B cell (primary cell): ENCODE measurements around the gene PLCG1. TPM values are rescaled to one million over a fixed set of nuclear protein-coding genes. Genes with fewer than 3 reads are reported as not detected.

Experiments
- ATAC-seq: fragments of 200-7000 bp; cut with Tn5 transposase; one replicate; pipeline ENCODE4 v1.10.0; 2021; ENCODE audit warnings: low read depth, mild to moderate bottlenecking, moderate number of reproducible peaks, moderate library complexity
- CTCF ChIA-PET: fragments of 350-600 bp; sonication (Branson Sonifier 250); formaldehyde crosslinking; loops from one replicate; lab custom pipeline; 2021; ENCODE audit warnings: antibody characterized with exemption, inconsistent platforms; lab: Charles Lee
- POLR2A ChIA-PET: fragments of 350-600 bp; sonication (Branson Sonifier 250); formaldehyde crosslinking; loops from one replicate; lab custom pipeline; 2021; ENCODE audit warnings: antibody characterized with exemption; lab: Charles Lee
- DNase-seq: peaks from one replicate; pipeline ENCODE4 v3.0.0; 2013
- H2AFZ ChIP-seq: 2 replicates; pipeline ENCODE4 v1.6.1; 2012; ENCODE audit warnings: mild to moderate bottlenecking, low read depth, low read length; ENCODE audit not compliant: insufficient read depth, poor library complexity, severe bottlenecking
- H3K27ac ChIP-seq, 2 donors: 1 replicate in 1 of 2; 2 replicates in 1 of 2; pipeline ENCODE4 v1.5.1; 2012 to 2013; ENCODE audit warnings: low read length in 2 of 2, mild to moderate bottlenecking in 2 of 2, moderate library complexity in 1 of 2
- H3K27me3 ChIP-seq, 4 experiments: fragments of 200-600 bp in 1 of 4; sonication (generic) in 1 of 4; replicated peaks in 1 of 4; 1 replicate in 2 of 4; 2 replicates in 2 of 4; pipeline versions ENCODE4 v1.6.1 to v1.7.0; 2013 to 2016; ENCODE audit warnings: low read length in 3 of 4, mild to moderate bottlenecking in 2 of 4, mixed read lengths in 1 of 4, moderate library complexity in 1 of 4; ENCODE audit not compliant: insufficient read depth in 4 of 4, control insufficient read depth in 3 of 4; ENCODE audit errors: control extremely low read depth in 1 of 4
- H3K36me3 ChIP-seq, 2 experiments: replicated peaks in 1 of 2; 1 replicate in 1 of 2; 2 replicates in 1 of 2; pipeline versions ENCODE4 v1.6.1 to v1.7.1; 2013; ENCODE audit warnings: low read length in 1 of 2; ENCODE audit not compliant: insufficient read depth in 2 of 2, control insufficient read depth in 1 of 2; ENCODE audit errors: control extremely low read depth in 1 of 2, extremely low read depth in 1 of 2
- H3K4me1 ChIP-seq, 2 donors: fragments of 200-600 bp in 1 of 2; sonication (generic) in 1 of 2; 1 replicate in 1 of 2; 2 replicates in 1 of 2; pipeline versions ENCODE4 v1.5.1 to v1.6.1; 2013 to 2017; ENCODE audit warnings: low read length in 2 of 2; ENCODE audit not compliant: control insufficient read depth in 2 of 2, insufficient read depth in 2 of 2
- H3K4me2 ChIP-seq: replicated peaks from 2 replicates; pipeline ENCODE3; 2012; ENCODE audit warnings: mild to moderate bottlenecking, low read depth, low read length; ENCODE audit not compliant: poor library complexity, severe bottlenecking
- H3K4me3 ChIP-seq, 5 experiments: fragments of 200-600 bp in 1 of 5; sonication (generic) in 1 of 5; 1 replicate in 3 of 5; 2 replicates in 2 of 5; pipeline versions ENCODE4 v1.5.1 to v1.7.0; 2011 to 2016; ENCODE audit warnings: low read length in 4 of 5, mild to moderate bottlenecking in 4 of 5, low read depth in 2 of 5, control low read depth in 1 of 5, moderate library complexity in 1 of 5; ENCODE audit not compliant: insufficient read depth in 1 of 5; ENCODE audit errors: control extremely low read depth in 1 of 5, extremely low read depth in 1 of 5
- H3K79me2 ChIP-seq: fragments of 200-600 bp; sonication (generic); one replicate; pipeline ENCODE4 v1.6.0; 2016; ENCODE audit warnings: low read length; ENCODE audit not compliant: control insufficient read depth, insufficient read depth
- H3K9ac ChIP-seq: fragments of 200-600 bp; sonication (generic); 2 replicates; pipeline ENCODE4 v1.6.1; 2017; ENCODE audit warnings: mild to moderate bottlenecking, low read length, moderate library complexity
- H3K9me3 ChIP-seq, 3 donors: one replicate each; pipeline versions ENCODE4 v1.6.1 to v1.7.1; 2013; ENCODE audit warnings: low read length in 2 of 3; ENCODE audit not compliant: control insufficient read depth in 2 of 3, insufficient read depth in 1 of 3; ENCODE audit errors: control extremely low read depth in 1 of 3
- H4K20me1 ChIP-seq: 2 replicates; pipeline ENCODE4 v1.6.0; 2012; ENCODE audit warnings: mild to moderate bottlenecking, low read length; ENCODE audit not compliant: insufficient read depth, control insufficient read depth, poor library complexity, severe bottlenecking
- H3K27ac Mint-ChIP-seq: one replicate; pipeline ENCODE4 v1.8.0; 2021; ENCODE audit warnings: mixed read lengths
- H3K27me3 Mint-ChIP-seq: one replicate; pipeline ENCODE4 v1.8.0; 2021; ENCODE audit warnings: mixed read lengths
- H3K4me1 Mint-ChIP-seq: one replicate; pipeline ENCODE4 v1.8.0; 2021; ENCODE audit warnings: mixed read lengths
- H3K4me3 Mint-ChIP-seq: one replicate; pipeline ENCODE4 v1.8.0; 2021; ENCODE audit warnings: mixed read lengths
- H3K9me3 Mint-ChIP-seq: one replicate; pipeline ENCODE4 v1.8.0; 2022; ENCODE audit warnings: mixed read lengths; ENCODE audit not compliant: insufficient read depth
- CTCF ChIP-seq: fragments of 200-600 bp; IDR thresholded peaks from one replicate; pipeline ENCODE4 v1.8.0; 2022; ENCODE audit warnings: antibody characterized with exemption, mild to moderate bottlenecking
- EZH2 ChIP-seq: IDR thresholded peaks from 2 replicates; pipeline ENCODE4 v1.6.1; 2012; ENCODE audit warnings: borderline replicate concordance, low read depth, mild to moderate bottlenecking, moderate library complexity, low read length; ENCODE audit not compliant: insufficient read depth, poor library complexity, severe bottlenecking
- WGBS: methylation state at CpG from one replicate; pipeline ENCODE4 v1.1.5; 2013; ENCODE audit warnings: missing lambda C conversion rate; ENCODE audit not compliant: insufficient coverage; 5-methylcytosine and 5-hydroxymethylcytosine counted together
- intact Hi-C: fragments of 100-400 bp; cut with micrococcal nuclease; formaldehyde crosslinking; loops from one replicate; pipeline ENCODE4 v1.10.0; 2022
- polyA plus RNA-seq: library from polyadenylated mRNA; depleted of rRNA; stranded (reverse); fragments of >200 nt; gene quantifications from 2 replicates; pipeline ENCODE4 v1.2.3, GENCODE V29; 2012
- total RNA-seq, 2 donors: library from RNA; stranded (reverse); fragments of 120-200 nt in 1 of 2; gene quantifications; 1 replicate in 1 of 2; 2 replicates in 1 of 2; pipeline versions ENCODE4 v1.2.3 to v1.2.4, GENCODE V29; 2013 to 2022

PLCG1 gene
- total and polyA plus RNA-seq, 2 donors (not counting 1 experiment from before 2014, with no cell fraction given), result 98.7 to 101 TPM

GRCh38 chr20:41223112-41223511 is 85.8 kb downstream of the PLCG1 start:
- ChIA-PET POLR2A (no interaction called here), CTCF (interaction anchor here (1.0 to 3.2 kb wide), 4 partner anchors 8 to 88 kb away, joined by 3 to 16 read pairs (median 12); no protein-coding TSS in a partner anchor)

GRCh38 chr20:41224281-41224680 is 86.9 kb downstream of the PLCG1 start:
- POLR2A ChIA-PET, result no interaction called here
- no peaks in the 10 kb centered on the region for H3K9me3 Mint-ChIP-seq
- WGBS, result 100% methylated on average over 1 of the region's 1 CpG
- no peaks in the 10 kb centered on the region for H3K27me3 Mint-ChIP-seq
- Histone ChIP-seq H3K4me2 (no peak overlapping the region), H3K9ac (no peak overlapping the region), H3K79me2 (no peaks in the 10 kb centered on the region), H4K20me1 (no peaks in the 10 kb centered on the region), H2AFZ (no peak overlapping the region), H3K4me1 (no peaks in the 10 kb centered on the region), H3K4me3 (no peak overlapping the region), H3K36me3 (no peaks in the 10 kb centered on the region), H3K27me3 (no peaks in the 10 kb centered on the region), H3K27ac (no peak overlapping the region), H3K9me3 (no peaks in the 10 kb centered on the region)
- no peak overlapping the region for H3K4me3 Mint-ChIP-seq
- TF ChIP-seq EZH2, result no peak
- no peak for TF ChIP-seq CTCF
- H3K4me1 Mint-ChIP-seq, result peaks cover 4% of the 10 kb centered on the region
- DNase-seq (no peak), ATAC-seq (no peak)
- intact Hi-C loops, result no loop called here
- no peak overlapping the region for H3K27ac Mint-ChIP-seq
- CTCF ChIA-PET, result interaction anchor here (1.0 to 3.2 kb wide), 7 partner anchors 7 to 116 kb away, joined by 3 to 16 read pairs (median 6); partner anchors contain the start of gene LPIN3

More at GRCh38 chr20:41223112-41223511, 85.8 kb downstream of the PLCG1 start:
- intact Hi-C loops, result no loop called here
- no peak for DNase-seq
- H3K27ac Mint-ChIP-seq, result no peak overlapping the region
- Histone ChIP-seq H3K79me2 (no peaks in the 10 kb centered on the region), H3K4me1 (no peaks in the 10 kb centered on the region), H3K36me3 (no peaks in the 10 kb centered on the region), H3K4me2 (no peak overlapping the region), H2AFZ (no peak overlapping the region), H3K9ac (no peak overlapping the region), H3K27me3 (no peaks in the 10 kb centered on the region), H3K4me3 (no peak overlapping the region), H3K9me3 (no peaks in the 10 kb centered on the region), H3K27ac (no peak overlapping the region), H4K20me1 (no peaks in the 10 kb centered on the region)
- H3K4me3 Mint-ChIP-seq, result no peak overlapping the region
- no peak for TF ChIP-seq CTCF
- TF ChIP-seq EZH2, result no peak
- ATAC-seq, result no peak
- H3K4me1 Mint-ChIP-seq, result peaks cover 4% of the 10 kb centered on the region
- no peaks in the 10 kb centered on the region for H3K9me3 Mint-ChIP-seq
- H3K27me3 Mint-ChIP-seq, result no peaks in the 10 kb centered on the region
